ENCODE measurements around the gene MPZL1.
A peak's percentile ranks its signal among the peaks of the same experiment; 100 is the strongest.
"Not testable (repeated sequence)": the region's sequence is repeated elsewhere in the genome, so short reads cannot be mapped to it uniquely, and the experiment has no call there.

MPZL1 gene

DNA sequence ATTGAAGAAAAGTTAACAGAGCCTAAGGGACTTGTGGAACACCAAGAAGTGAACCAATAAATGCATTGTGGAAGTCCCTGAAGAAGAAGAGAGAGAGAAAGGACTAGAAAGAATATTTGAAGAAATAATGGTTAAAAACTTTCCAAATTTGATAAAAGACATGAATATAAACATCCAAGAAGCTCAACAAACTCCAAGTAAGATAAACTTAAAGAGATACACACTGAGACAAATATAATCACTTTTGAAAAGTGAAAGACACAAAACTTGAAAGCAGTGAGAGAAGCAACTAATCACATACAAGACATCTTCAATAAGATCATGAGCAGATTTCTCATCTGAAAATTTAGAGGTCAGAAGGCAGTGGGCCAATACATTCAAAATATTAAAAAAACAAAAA, 91.2 kb downstream of the MPZL1 start:
- no peak for DNase-seq (ENCODE audit: low spot score)

GRCh38 chr1:167815650-167816049, 93.9 kb downstream of the MPZL1 start:
- DNase-seq (ENCODE audit: low spot score) = no peak

GRCh38 chr1:167819849-167820683, 98.3 kb downstream of the MPZL1 start:
- DNase-seq (ENCODE audit: low spot score) = peak; percentile 55

- no peak for DNase-seq (ENCODE audit: low spot score)
Measured at GRCh38 chr1:167820684-167821355, 99.0 kb downstream of the MPZL1 start.

GRCh38 chr1:167821356-167821685, 99.5 kb downstream of the MPZL1 start:
- DNase-seq (ENCODE audit: low spot score) = no peak

DNA sequence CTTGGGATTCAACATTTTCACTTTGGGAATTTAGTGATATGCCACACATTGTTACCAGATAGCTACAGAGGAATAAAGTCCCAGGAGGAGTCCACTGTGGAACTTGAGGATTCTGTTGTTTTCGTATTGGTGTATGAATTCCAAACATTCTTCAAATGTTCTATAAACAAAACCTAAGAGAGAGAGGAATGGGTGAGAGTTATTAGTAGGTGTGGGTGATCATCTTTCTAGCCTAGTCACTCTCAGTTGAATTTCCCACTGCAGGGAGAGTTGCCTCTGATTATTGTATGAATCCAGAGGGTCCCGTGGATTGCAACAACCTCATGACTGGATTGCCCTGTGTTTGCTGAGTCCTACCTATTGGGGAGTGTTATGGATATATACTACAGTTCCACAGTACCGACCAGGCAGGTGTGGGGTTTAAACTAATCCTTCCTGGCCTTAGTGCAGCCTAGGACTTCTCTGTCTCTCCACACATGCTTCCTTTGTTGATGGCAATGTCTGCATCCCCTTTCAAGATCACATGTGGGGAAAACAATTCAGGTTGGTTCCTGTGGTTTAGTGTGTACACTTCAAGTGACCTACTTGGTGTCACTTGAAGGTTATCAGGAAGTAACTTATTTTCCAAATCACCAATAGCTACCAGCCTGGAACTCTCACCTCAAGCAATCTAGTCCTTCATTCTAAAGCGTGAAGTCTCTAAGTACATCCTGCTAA, 100.3 kb downstream of the MPZL1 start:
- no peak for DNase-seq (ENCODE audit: low spot score)

DNA sequence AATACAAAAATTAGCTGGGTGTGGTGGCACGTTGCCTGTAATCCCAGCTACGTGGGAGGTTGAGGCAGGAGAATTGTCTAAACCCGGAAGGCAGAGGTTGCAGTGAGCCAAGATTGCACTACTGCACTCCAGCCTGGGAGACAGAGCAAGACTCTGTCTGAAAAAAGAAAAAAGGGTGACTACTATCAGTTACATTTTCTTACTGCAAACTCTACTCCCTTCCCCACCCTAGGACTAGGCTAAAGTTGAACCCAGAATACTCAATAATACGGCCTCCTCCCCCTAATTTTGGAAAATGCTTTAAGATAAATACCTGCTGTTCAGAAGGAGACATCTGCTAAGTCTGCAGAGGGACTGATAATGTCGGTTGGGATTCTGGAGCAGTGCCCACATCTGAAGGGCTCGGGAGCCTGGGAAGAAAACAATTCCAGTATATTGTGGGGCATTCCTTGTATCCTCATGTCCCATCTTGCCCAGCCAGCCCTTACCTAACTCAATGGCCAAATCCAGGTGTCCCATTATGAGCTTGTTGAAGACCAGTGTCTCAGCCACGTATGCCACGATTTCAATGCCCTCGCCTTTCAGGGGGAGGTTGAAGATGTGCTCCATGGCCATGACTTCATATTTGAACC, 102.5 kb downstream of the MPZL1 start:
- no peak for DNase-seq (ENCODE audit: low spot score)

DNA sequence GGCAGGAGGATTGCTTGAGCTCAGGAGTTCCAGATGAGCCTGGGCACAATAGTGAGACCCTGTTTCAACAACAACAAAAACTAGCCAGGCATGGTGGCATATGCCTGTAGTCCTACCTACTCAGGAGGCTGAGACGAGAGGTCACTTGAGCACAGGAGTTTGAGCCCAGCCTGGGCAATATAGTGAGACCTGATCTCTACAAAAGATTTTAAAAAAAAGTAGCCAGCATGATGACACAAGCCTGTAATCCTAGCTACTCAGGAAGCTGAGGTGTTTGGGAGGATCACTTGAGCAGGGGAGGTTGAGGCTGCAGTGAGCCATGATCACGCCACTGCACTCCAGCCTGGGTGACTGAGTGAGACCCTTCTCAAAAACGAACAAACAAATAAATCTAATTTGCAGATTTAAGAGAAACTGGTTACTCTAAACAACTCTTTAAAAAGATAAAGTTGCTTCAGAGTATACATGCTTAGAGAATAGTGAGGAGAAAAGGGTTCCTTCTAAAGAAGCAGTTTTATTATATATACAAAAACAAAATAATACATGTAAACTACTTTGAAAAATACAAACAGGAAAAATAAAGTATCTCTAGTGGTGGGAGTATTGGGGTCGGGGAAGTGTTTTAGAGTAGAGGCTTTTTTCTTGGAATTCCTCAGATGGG, 103.8 kb downstream of the MPZL1 start:
- DNase-seq (ENCODE audit: low spot score) = no peak

DNA sequence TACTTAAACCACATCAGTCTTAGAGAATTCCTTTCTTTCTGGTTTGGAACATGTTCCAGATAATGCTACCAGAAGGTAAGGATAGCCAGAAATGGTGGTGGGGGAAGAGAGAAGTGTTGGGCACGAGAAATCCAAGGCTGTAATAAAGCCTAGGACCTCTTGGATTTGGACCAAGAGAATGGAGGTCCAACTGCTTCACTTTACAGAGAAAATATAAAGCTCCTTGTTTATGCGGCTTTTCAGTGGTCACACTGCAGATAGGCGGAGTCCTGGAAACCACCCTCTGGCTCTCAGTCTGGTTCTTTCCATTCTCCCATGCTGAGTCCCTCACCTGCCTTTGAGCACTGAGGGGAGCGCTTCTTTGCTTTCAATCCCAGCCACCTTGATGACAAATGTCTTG, 104.3 kb downstream of the MPZL1 start:
- DNase-seq (ENCODE audit: low spot score) = no peak

- DNase-seq (ENCODE audit: low spot score) = no peak
Measured at GRCh38 chr1:167829868-167830267, 108.1 kb downstream of the MPZL1 start.

- DNase-seq (ENCODE audit: low spot score) = not testable (repeated sequence)
Measured at GRCh38 chr1:167830668-167831067, 108.9 kb downstream of the MPZL1 start.

GRCh38 chr1:167832693-167833092, 110.9 kb downstream of the MPZL1 start:
- DNase-seq (ENCODE audit: low spot score) = no peak

GRCh38 chr1:167833904-167834303, 112.1 kb downstream of the MPZL1 start:
- no peak for DNase-seq (ENCODE audit: low spot score)

- no peak for DNase-seq (ENCODE audit: low spot score)
Measured at GRCh38 chr1:167836197-167836596, 114.4 kb downstream of the MPZL1 start.

DNA sequence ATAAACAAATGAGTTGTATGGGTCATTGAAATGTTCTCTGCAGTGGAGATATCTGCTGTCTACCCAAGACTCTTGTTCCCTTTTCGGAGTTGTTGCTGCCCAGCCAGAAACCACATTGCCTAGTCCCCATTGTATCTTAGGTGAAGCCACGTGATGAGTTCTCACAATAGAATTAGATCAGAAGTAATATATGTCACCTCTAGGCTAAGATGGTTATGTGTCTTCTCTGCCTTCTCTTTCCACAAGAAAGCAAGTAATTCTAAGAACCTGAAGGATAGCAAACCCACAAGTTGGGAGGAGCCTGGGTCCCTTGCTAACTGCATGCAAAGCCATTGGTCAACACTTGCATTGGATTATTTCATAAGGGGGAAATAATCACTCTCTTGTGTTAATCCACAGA, 115.5 kb downstream of the MPZL1 start:
- no peak for DNase-seq (ENCODE audit: low spot score)

- DNase-seq (ENCODE audit: low spot score) = no peak
Measured at GRCh38 chr1:167839009-167839408, 117.2 kb downstream of the MPZL1 start.
